Heart left ventricle (tissue), 16 donors: ENCODE results near the gene KIF12. TPM values are rescaled to one million over a fixed set of nuclear protein-coding genes. Genes with fewer than 3 reads are reported as not detected.

Experiments used
- ATAC-seq, 4 donors: fragments of 200-7000 bp; cut with Tn5 transposase; one replicate each; pipeline ENCODE4 v1.9.1; 2020 to 2022; ENCODE audit warnings: moderate library complexity in 4 of 4, mild to moderate bottlenecking in 3 of 4, moderate number of reproducible peaks in 1 of 4
- DNase-seq, 5 donors: peaks; one replicate each; pipeline ENCODE4 v3.0.0-alpha.2; 2020
- H3K27ac ChIP-seq, 12 donors: fragments of 200-600 bp; sonication (generic) in 4 of 12; one replicate each; pipeline versions ENCODE4 v1.5.0 to v1.8.0; 2016 to 2022; ENCODE audit warnings: mild to moderate bottlenecking in 2 of 12
- H3K27me3 ChIP-seq, 9 donors: fragments of 200-600 bp; sonication (generic) in 2 of 9; one replicate each; pipeline versions ENCODE4 v1.5.1 to v1.8.0; 2016 to 2022; ENCODE audit warnings: mild to moderate bottlenecking in 3 of 9
- H3K36me3 ChIP-seq, 9 donors: fragments of 200-600 bp; sonication (generic) in 2 of 9; one replicate each; pipeline versions ENCODE4 v1.5.0 to v1.8.0; 2018 to 2022; ENCODE audit warnings: mild to moderate bottlenecking in 2 of 9
- H3K4me1 ChIP-seq, 12 donors: fragments of 200-600 bp; sonication (generic) in 4 of 12; one replicate each; pipeline versions ENCODE4 v1.5.0 to v1.8.0; 2016 to 2022; ENCODE audit warnings: mild to moderate bottlenecking in 3 of 12
- H3K4me3 ChIP-seq, 12 donors: fragments of 200-600 bp; sonication (generic) in 4 of 12; one replicate each; pipeline versions ENCODE4 v1.5.0 to v1.8.0; 2017 to 2022; ENCODE audit warnings: mild to moderate bottlenecking in 9 of 12, moderate library complexity in 4 of 12
- H3K9me3 ChIP-seq, 12 donors: fragments of 200-600 bp; sonication (generic) in 4 of 12; one replicate each; pipeline versions ENCODE4 v1.5.0 to v1.8.0; 2016 to 2022; ENCODE audit warnings: mild to moderate bottlenecking in 1 of 12
- POLR2A ChIP-seq, 2 donors: fragments of 450-650 bp; IDR thresholded peaks; one replicate each; pipeline ENCODE4 v1.6.1; 2017; ENCODE audit warnings: antibody characterized with exemption in 2 of 2, mild to moderate bottlenecking in 2 of 2, moderate library complexity in 2 of 2
- WGBS, 4 donors: extraction: QIAGEN DNeasy Blood & Tissue Kit in 2 of 4; methylation state at CpG; one replicate each; pipeline versions ENCODE4 v1.1.5 to v1.1.7; 2013 to 2018; 5-methylcytosine and 5-hydroxymethylcytosine counted together
- intact Hi-C, 10 donors: fragments of 100-400 bp; cut with DNase I; formaldehyde crosslinking; loops; one replicate each; pipeline versions ENCODE4 v1.11.1 to v1.14.2; 2022
- polyA plus RNA-seq, 2 donors: library from polyadenylated mRNA; stranded (reverse); fragments of 200-250 nt; gene quantifications; one replicate each; pipeline ENCODE4 v1.2.3, GENCODE V29; 2013
- total RNA-seq, 9 donors: library from RNA; depleted of rRNA in 2 of 9; stranded (reverse); fragments of >200 nt in 2 of 9; fragmentation: NEBNext Ultra II Directional in 3 of 9; extraction: Animal tissue kit (Norgen Biotek cat#: 25700) in 3 of 9; gene quantifications; one replicate each; pipeline versions ENCODE4 v1.1.0 to v1.2.4, GENCODE V29; 2016 to 2023
- TF ChIP-seq, protein P1 (sequence below), 12 donors: fragments of 200-600 bp; sonication (generic) in 4 of 12; IDR thresholded peaks; one replicate each; pipeline versions ENCODE4 v1.5.0 to v1.8.0; 2018 to 2022; ENCODE audit warnings: antibody characterized with exemption in 12 of 12, mild to moderate bottlenecking in 5 of 12
- donor health status: ischemic (EF 13 %, LVEDD 7.1; RV severe dilation, severe dysfunction).
- donor health status: healthy with polysubstance abuse.
- donor health status: DM: no; HTN: yes; CAD: no.
- donor health status: DM: no; HTN: no; CAD: no.
- donor health status: ischemic (EF 25% LVEDD 6.9; RV normal size, moderate dysfunction).
- donor health status: ischemic (EF 25% LVEDD 5.7; RV mildly dilated, moderate dysfunction).
- donor health status: healthy.
- donor health status: DM: yes; HTN: yes; CAD: no.
- donor health status: ischemic (EF 35%, LVEDD 5.7; RV mildly dilated, moderate dysfunction).
- donor health status: nonischemic (EF 11% LVEDD 7.7; RV severe dilation, severe dysfunction).
- donor health status: DM: yes; HTN: yes; CAD: no.
- donor health status: PGD.
- donor health status: ischemic (EF 29% LVEDD 5.4; RV normal size, mild dysfunction).
- donor health status: nonischemic (EF 23%, LVEDD 6.1; RV moderate dilation, normal function).

KIF12 gene
- total and polyA plus RNA-seq, 11 donors = 0.08 to 0.21 TPM; not detected in 9

DNA sequence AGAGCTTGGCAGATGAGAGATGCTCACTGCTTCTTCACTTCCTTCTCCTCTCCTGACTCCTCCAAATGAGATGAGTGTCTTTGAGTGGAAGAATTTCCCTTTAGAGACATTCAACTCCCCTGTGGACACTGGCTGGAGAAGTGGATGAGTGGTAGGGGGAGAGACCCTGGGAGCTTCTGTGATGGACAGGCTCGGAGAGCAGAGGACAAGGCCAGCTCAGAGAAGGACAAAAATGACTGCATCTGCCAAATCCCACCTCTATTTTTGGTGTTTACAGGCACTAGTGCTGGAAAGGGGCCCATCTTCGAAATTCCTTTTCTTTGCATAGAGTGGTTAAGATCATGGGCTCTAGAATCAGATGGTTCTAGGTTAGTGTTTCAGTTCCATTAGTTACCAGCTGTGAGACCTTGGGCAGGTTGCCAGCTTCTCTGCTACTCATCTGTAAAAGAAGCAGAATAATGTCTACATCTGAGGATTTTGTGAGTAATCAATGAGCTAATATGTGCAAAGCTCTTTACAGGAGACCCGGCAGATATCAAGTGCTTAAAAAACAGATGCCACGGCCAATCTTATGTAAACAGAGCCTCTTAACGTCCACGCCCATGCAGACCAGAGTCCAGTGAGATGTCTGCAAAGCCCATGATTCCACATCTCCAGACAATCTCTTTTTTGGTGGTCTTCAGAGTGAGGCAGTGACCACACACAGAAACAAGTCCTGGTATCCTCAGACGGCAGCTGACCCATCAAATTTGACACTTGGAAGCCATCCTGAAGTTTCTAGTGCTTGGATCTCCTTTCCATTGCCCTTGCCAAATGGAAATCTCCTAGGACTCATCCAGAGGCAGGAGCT, 42.7 kb upstream of the KIF12 start:
- WGBS, 4 donors = 21 to 38% (median 24%) methylated on average over 7 of the region's 7 CpGs
- TF ChIP-seq POLR2A (IDR thresholded peaks at IDR 0.05) = no peak
- TF ChIP-seq, protein P1, sequence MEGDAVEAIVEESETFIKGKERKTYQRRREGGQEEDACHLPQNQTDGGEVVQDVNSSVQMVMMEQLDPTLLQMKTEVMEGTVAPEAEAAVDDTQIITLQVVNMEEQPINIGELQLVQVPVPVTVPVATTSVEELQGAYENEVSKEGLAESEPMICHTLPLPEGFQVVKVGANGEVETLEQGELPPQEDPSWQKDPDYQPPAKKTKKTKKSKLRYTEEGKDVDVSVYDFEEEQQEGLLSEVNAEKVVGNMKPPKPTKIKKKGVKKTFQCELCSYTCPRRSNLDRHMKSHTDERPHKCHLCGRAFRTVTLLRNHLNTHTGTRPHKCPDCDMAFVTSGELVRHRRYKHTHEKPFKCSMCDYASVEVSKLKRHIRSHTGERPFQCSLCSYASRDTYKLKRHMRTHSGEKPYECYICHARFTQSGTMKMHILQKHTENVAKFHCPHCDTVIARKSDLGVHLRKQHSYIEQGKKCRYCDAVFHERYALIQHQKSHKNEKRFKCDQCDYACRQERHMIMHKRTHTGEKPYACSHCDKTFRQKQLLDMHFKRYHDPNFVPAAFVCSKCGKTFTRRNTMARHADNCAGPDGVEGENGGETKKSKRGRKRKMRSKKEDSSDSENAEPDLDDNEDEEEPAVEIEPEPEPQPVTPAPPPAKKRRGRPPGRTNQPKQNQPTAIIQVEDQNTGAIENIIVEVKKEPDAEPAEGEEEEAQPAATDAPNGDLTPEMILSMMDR (IDR thresholded peaks at IDR 0.05) = no peak
- peak in 2 of 4 donors; percentile 16 to 50 for ATAC-seq

DNA sequence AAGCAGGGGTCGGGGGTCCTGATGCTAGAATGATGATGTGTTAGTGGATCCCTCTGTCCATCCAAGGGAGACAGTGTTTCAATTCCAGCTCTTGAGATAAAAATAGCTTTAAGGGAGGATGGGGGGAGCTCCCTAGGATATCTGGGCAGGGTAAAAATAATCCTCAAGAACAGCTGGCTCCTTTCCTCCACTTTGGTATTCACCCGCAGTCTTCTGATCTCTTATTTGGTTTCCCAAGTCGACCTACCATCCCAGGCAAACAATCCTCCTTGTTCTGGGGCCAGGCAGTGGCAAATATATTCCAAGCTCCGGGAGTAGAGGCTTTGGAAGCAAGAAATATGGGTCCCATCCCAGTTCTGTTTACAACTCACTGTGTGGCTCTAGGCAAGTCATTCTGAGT, 41.8 kb upstream of the KIF12 start:
- no peak overlapping the region for H3K4me3 ChIP-seq
- peak in 3 of 4 donors; percentile 44 to 75 (median 61) for ATAC-seq

More for the DNA sequence above, 42.7 kb upstream of the KIF12 start:
- Histone ChIP-seq H3K4me3 (no peak overlapping the region), H3K27ac (peak overlapping the region in 7 of 12 donors; percentile 18 to 56 (median 38)), H3K4me1 (peaks cover 0 to 34% (median 25%) of the 10 kb centered on the region in 12 donors), H3K9me3 (no peaks in the 10 kb centered on the region), H3K36me3 (no peaks in the 10 kb centered on the region), H3K27me3 (peaks cover 0 to 3% (median 0%) of the 10 kb centered on the region in 9 donors)
- intact Hi-C loops = no loop called here
- DNase-seq = peak in 1 of 5 donors; percentile 60

DNA sequence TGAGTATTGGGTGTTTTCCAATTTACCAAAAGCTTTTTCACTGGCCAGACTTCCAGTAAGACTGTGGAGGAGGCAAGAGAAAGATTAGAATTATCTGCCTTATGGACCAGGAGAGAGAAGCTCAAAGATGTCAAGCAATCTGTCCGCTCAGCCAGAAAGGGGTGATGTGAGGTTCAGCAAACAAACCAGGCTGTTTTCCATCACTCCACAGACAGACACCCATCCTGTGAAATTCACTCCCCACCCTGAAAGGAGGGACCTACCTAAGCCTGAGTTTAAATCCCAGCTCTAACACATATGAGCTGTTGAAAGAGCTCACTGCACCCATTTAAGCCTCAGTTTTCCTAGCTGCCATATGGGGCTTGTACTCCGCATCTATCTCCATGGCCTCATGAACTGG, 41.3 kb upstream of the KIF12 start:
- ATAC-seq = no peak
- Histone ChIP-seq H3K27ac (peak overlapping the region in 4 of 12 donors; percentile 1 to 38 (median 20)), H3K4me1 (peaks cover 0 to 34% (median 25%) of the 10 kb centered on the region in 12 donors), H3K27me3 (peaks cover 0 to 3% (median 0%) of the 10 kb centered on the region in 9 donors), H3K36me3 (no peaks in the 10 kb centered on the region), H3K4me3 (no peak overlapping the region), H3K9me3 (no peaks in the 10 kb centered on the region)
- intact Hi-C loops = no loop called here
- 82 to 94% (median 90%) methylated on average over 2 of the region's 2 CpGs for WGBS, 4 donors
- DNase-seq = no peak
- TF ChIP-seq POLR2A (IDR thresholded peaks at IDR 0.05) = no peak
- TF ChIP-seq, protein P1 (IDR thresholded peaks at IDR 0.05) = no peak

More for the DNA sequence above, 41.8 kb upstream of the KIF12 start:
- H3K4me1 ChIP-seq = peaks cover 0 to 34% (median 25%) of the 10 kb centered on the region in 12 donors
- no peak for DNase-seq
- H3K27me3 ChIP-seq = peaks cover 0 to 3% (median 0%) of the 10 kb centered on the region in 9 donors
- H3K27ac ChIP-seq = peak overlapping the region in 9 of 12 donors; percentile 1 to 56 (median 38)
- WGBS, 4 donors = 31 to 42% (median 34%) methylated on average over 4 of the region's 4 CpGs
- TF ChIP-seq, protein P1 (IDR thresholded peaks at IDR 0.05) = no peak
- no peak for TF ChIP-seq POLR2A (IDR thresholded peaks at IDR 0.05)
- H3K36me3 ChIP-seq = no peaks in the 10 kb centered on the region
- no peaks in the 10 kb centered on the region for H3K9me3 ChIP-seq
- intact Hi-C loops = no loop called here

DNA sequence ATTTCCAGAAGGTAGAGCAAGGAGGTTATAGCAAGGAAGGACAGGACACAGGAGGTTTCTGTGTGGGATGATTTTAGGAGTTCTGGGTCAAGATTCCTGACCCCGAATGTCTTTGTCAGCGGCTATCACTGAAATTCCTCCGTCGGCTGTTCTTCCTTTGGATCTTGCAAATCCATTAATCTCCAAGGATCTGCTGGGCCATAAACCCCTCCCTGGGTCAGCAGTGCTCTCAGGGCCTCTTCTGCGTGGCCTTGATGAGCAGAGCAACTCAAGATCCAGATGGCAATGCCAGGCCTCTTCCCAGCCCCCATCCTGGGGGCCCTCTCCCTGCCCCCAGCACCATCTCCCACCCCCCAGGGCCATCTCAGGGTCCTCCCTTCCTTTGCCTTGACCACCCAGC, 40.0 kb upstream of the KIF12 start:
- intact Hi-C loops = loop anchor here in 1 of 10 donors (10.0 kb wide), 1 partner anchor 64 kb away; the partner anchor contains the start of gene AMBP
- TF ChIP-seq POLR2A (IDR thresholded peaks at IDR 0.05) = no peak
- TF ChIP-seq, protein P1 (IDR thresholded peaks at IDR 0.05) = no peak
- H3K4me3 ChIP-seq = no peak overlapping the region
- no peak overlapping the region for H3K27ac ChIP-seq
- H3K4me1 ChIP-seq = peaks cover 0 to 34% (median 25%) of the 10 kb centered on the region in 12 donors
- 62 to 75% (median 66%) methylated on average over 5 of the region's 5 CpGs for WGBS, 4 donors
- ATAC-seq = no peak
- no peaks in the 10 kb centered on the region for H3K36me3 ChIP-seq
- DNase-seq = no peak
- no peaks in the 10 kb centered on the region for H3K9me3 ChIP-seq
- H3K27me3 ChIP-seq = peaks cover 0 to 3% (median 0%) of the 10 kb centered on the region in 9 donors
